Measurements from ENCODE around the gene SLC16A3.

GRCh38 chr17:82194765-82195164, 34.1 kb upstream of the SLC16A3 start:
- TF ChIP-seq CTCF (conservative IDR thresholded peaks at IDR 0.05; ENCODE audit: low read depth, low read length) = no peak
- TF ChIP-seq MXI1 (IDR thresholded peaks at IDR 0.05; ENCODE audit: borderline replicate concordance, low read depth, low read length) = no peak
- TF ChIP-seq RAD21 (IDR thresholded peaks at IDR 0.05; ENCODE audit: low read length) = no peak
- no peak for TF ChIP-seq RFX5 (IDR thresholded peaks at IDR 0.05; ENCODE audit: low read depth, low read length)
- TF ChIP-seq ELK1 (IDR thresholded peaks at IDR 0.05; ENCODE audit: borderline replicate concordance, low read depth, low read length) = no peak
- TF ChIP-seq POLR2A (IDR thresholded peaks at IDR 0.05; ENCODE audit: low read depth, low read length) = no peak
- no peak for TF ChIP-seq SMC3 (IDR thresholded peaks at IDR 0.05; ENCODE audit: low read depth, low read length)
- TF ChIP-seq FOS (IDR thresholded peaks at IDR 0.05; ENCODE audit: low read depth, low read length) = no peak
- no peak for TF ChIP-seq MAZ (IDR thresholded peaks at IDR 0.05; ENCODE audit: borderline replicate concordance, low read depth, low read length)
- TF ChIP-seq CEBPB (IDR thresholded peaks at IDR 0.05; ENCODE audit: low read depth, low read length) = no peak
- TF ChIP-seq RCOR1 (IDR thresholded peaks at IDR 0.05; ENCODE audit: insufficient replicate concordance, low read length) = no peak
- TF ChIP-seq USF2 (IDR thresholded peaks at IDR 0.05; ENCODE audit: low read depth, low read length) = no peak
- TF ChIP-seq BHLHE40 (IDR thresholded peaks at IDR 0.05; ENCODE audit: low read depth, low read length) = no peak
